ENCODE measurements around the gene UBE2D2. TPM values are rescaled to one million over a fixed set of nuclear protein-coding genes. Genes with fewer than 3 reads are reported as not detected.
A peak's percentile ranks its signal among the peaks of the same experiment; 100 is the strongest.

The UBE2D2 gene
- polyA plus RNA-seq, 3 donors = 41.2 to 167 (median 133) TPM

DNA sequence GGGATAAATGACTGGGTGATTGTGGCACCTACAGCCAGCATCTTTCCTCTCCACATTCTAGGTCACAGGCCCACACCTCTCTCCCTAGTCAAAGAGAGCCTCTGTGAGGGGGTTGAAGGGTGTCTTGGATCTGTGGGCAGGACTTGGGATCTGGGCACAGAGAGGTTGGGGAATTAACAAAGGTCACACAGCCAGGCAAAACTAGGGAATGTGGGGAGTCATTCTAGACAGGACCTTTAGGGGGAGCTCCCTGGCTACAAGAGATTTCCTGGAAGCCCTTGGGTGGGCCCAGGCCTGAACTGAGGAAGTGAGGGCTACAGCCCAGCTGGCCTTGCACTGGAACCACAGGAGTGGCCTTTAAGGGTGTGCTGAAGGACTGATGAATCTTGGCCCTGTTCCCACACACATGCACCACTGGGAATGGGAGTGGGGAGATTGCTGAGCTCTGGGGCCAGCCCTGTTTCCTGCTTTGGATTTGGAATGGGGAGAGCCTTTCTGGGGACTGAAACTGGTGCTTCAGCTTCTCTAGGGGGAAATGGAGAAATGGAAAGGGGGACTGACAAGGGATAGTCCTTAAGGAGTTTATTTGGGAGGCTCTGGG, 74.6 kb downstream of the UBE2D2 start:
- intact Hi-C loops (cut with micrococcal nuclease) = loop anchor here in 1 of 2 donors (2.0 to 5.0 kb wide), 2 partner anchors 37 to 51 kb away; no protein-coding TSS in a partner anchor
- Histone ChIP-seq H3K4me1 (ENCODE audit: control insufficient read depth in 1 of 2, insufficient read depth in 2 of 2, low read length in 2 of 2) (peaks cover 34 to 43% of the 10 kb centered on the region in 2 donors), H3K4me3 (replicated peaks in 1 of 3; ENCODE audit: low read depth in 2 of 3, low read length in 3 of 3) (peak overlapping the region in 1 of 3 experiments; percentile 8), H3K36me3 (replicated peaks in 1 of 2; ENCODE audit: control insufficient read depth in 1 of 2, insufficient read depth in 2 of 2, low read length in 2 of 2) (peaks cover 0 to 10% of the 10 kb centered on the region in 2 donors), H3K9me3 (replicated peaks in 1 of 2; ENCODE audit: control insufficient read depth in 1 of 2, insufficient read depth in 1 of 2, low read length in 2 of 2) (no peaks in the 10 kb centered on the region), H3K4me2 (replicated peaks; ENCODE audit: extremely low read depth, low read length, poor library complexity, severe bottlenecking) (peak overlapping the region; percentile 26), H3K79me2 (ENCODE audit: insufficient read depth, low read length) (no peaks in the 10 kb centered on the region), H3K27ac (ENCODE audit: low read depth in 1 of 2, low read length in 2 of 2) (peak overlapping the region in 1 of 2 donors; percentile 46), H3K27me3 (ENCODE audit: control insufficient read depth in 2 of 2, insufficient read depth in 2 of 2, low read length in 2 of 2) (peaks cover 0 to 14% of the 10 kb centered on the region in 2 donors), H3K9ac (ENCODE audit: insufficient read depth, low read length, poor library complexity, severe bottlenecking) (no peak overlapping the region), H2AFZ (ENCODE audit: insufficient read depth, low read depth, low read length, poor library complexity, severe bottlenecking) (no peak overlapping the region), H4K20me1 (ENCODE audit: insufficient read depth, low read length) (peaks cover 47% of the 10 kb centered on the region)
- Mint-ChIP-seq H3K9me3 (no peaks in the 10 kb centered on the region), H3K36me3 (peaks cover 12 to 24% of the 10 kb centered on the region in 2 donors), H3K4me3 (peak overlapping the region; percentile 59 to 89), H3K4me1 (peaks cover 36% of the 10 kb centered on the region), H3K27ac (peak overlapping the region; percentile 59 to 89 (median 71)), H3K27me3 (ENCODE audit: low read depth in 3 of 3) (peaks cover 12 to 41% (median 18%) of the 10 kb centered on the region in 3 donors)
- TF ChIP-seq, protein P1, sequence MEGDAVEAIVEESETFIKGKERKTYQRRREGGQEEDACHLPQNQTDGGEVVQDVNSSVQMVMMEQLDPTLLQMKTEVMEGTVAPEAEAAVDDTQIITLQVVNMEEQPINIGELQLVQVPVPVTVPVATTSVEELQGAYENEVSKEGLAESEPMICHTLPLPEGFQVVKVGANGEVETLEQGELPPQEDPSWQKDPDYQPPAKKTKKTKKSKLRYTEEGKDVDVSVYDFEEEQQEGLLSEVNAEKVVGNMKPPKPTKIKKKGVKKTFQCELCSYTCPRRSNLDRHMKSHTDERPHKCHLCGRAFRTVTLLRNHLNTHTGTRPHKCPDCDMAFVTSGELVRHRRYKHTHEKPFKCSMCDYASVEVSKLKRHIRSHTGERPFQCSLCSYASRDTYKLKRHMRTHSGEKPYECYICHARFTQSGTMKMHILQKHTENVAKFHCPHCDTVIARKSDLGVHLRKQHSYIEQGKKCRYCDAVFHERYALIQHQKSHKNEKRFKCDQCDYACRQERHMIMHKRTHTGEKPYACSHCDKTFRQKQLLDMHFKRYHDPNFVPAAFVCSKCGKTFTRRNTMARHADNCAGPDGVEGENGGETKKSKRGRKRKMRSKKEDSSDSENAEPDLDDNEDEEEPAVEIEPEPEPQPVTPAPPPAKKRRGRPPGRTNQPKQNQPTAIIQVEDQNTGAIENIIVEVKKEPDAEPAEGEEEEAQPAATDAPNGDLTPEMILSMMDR (IDR thresholded peaks at IDR 0.05) = peak; percentile 78
- peak; percentile 52 to 75 (median 75) for DNase-seq

DNA sequence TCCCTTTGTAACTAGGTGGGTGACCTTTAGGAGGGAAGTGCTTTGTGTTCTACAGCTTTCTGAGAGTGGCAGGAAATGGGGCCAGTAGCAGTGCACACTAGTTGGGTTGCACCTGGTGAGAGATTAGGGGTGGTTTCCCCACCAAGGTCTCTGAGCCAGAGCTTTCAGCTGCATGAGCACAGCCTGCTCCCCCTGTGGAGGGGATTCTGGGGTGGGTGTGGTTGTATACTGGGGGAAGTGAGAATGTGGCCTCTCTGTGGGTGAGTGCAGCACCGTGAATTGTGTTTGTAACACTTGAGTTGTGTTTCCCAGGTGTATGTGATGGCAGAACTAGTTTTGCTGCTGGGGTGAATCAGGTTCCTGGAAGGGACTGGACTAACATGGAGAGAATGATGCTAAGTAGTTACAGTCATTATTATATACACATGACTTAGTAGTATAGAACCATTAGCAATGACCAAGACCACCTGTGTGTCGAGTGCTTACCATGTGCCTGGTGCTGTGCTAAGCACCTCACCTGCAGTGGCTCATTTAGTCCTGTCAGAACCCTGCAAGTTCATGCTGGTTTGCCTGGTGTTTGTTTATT, 75.2 kb downstream of the UBE2D2 start:
- peak overlapping the region in 1 of 3 experiments; percentile 67 for H3K4me3 ChIP-seq (replicated peaks in 1 of 3; ENCODE audit: low read depth in 2 of 3, low read length in 3 of 3)
- Mint-ChIP-seq H3K4me1 (peaks cover 36% of the 10 kb centered on the region), H3K27me3 (ENCODE audit: low read depth in 3 of 3) (peaks cover 12 to 44% (median 21%) of the 10 kb centered on the region in 3 donors), H3K4me3 (peak overlapping the region; percentile 59 to 89), H3K9me3 (no peaks in the 10 kb centered on the region), H3K27ac (peak overlapping the region in 6 of 7 donors; percentile 59 to 89 (median 72)), H3K36me3 (peaks cover 12 to 24% of the 10 kb centered on the region in 2 donors)
- peak overlapping the region in 1 of 2 donors; percentile 46 for H3K27ac ChIP-seq (ENCODE audit: low read depth in 1 of 2, low read length in 2 of 2)
- no peak overlapping the region for H2AFZ ChIP-seq (ENCODE audit: insufficient read depth, low read depth, low read length, poor library complexity, severe bottlenecking)
- TF ChIP-seq, protein P1 (IDR thresholded peaks at IDR 0.05) = no peak
- WGBS (ENCODE audit: insufficient coverage) = 40% methylated on average over 2 of the region's 2 CpGs
- peaks cover 0 to 10% of the 10 kb centered on the region in 2 donors for H3K36me3 ChIP-seq (replicated peaks in 1 of 2; ENCODE audit: control insufficient read depth in 1 of 2, insufficient read depth in 2 of 2, low read length in 2 of 2)
- intact Hi-C loops (cut with micrococcal nuclease) = loop anchor here in 1 of 2 donors (2.0 to 5.0 kb wide), 2 partner anchors 36 to 51 kb away; no protein-coding TSS in a partner anchor
- peaks cover 0 to 14% of the 10 kb centered on the region in 2 donors for H3K27me3 ChIP-seq (ENCODE audit: control insufficient read depth in 2 of 2, insufficient read depth in 2 of 2, low read length in 2 of 2)
- peaks cover 34 to 43% of the 10 kb centered on the region in 2 donors for H3K4me1 ChIP-seq (ENCODE audit: control insufficient read depth in 1 of 2, insufficient read depth in 2 of 2, low read length in 2 of 2)
- H3K9ac ChIP-seq (ENCODE audit: insufficient read depth, low read length, poor library complexity, severe bottlenecking) = no peak overlapping the region
- H3K79me2 ChIP-seq (ENCODE audit: insufficient read depth, low read length) = no peaks in the 10 kb centered on the region
- H3K9me3 ChIP-seq (replicated peaks in 1 of 2; ENCODE audit: control insufficient read depth in 1 of 2, insufficient read depth in 1 of 2, low read length in 2 of 2) = no peaks in the 10 kb centered on the region
- peaks cover 47% of the 10 kb centered on the region for H4K20me1 ChIP-seq (ENCODE audit: insufficient read depth, low read length)
- H3K4me2 ChIP-seq (replicated peaks; ENCODE audit: extremely low read depth, low read length, poor library complexity, severe bottlenecking) = peak overlapping the region; percentile 75
- peak in 2 of 3 donors; percentile 26 to 47 for DNase-seq

Measured in CD14-positive monocyte (primary cell).